OCI-LY3 (cell line): ENCODE data around the gene OPCML.

Experiments
- H2AFZ ChIP-seq: fragments of 200-600, 300-600 bp; shearing (Covaris generic); 2 replicates; pipeline ENCODE4 v1.6.0; 2014; ENCODE audit warnings: antibody characterized with exemption, low read depth, low read length
- H3K27ac ChIP-seq: fragments of 200-600, 300-600 bp; sonication (generic); 2 replicates; pipeline ENCODE4 v1.5.1; 2014; ENCODE audit warnings: mild to moderate bottlenecking, low read length, moderate library complexity, mixed read lengths
- H3K27me3 ChIP-seq: fragments of 200-600, 300-600 bp; sonication (generic); 2 replicates; pipeline ENCODE4 v1.6.1; 2014; ENCODE audit warnings: low read depth, low read length, mixed read lengths
- H3K36me3 ChIP-seq: fragments of 200-600, 300-600 bp; sonication (generic); replicated peaks from 2 replicates; pipeline ENCODE3; 2014; ENCODE audit warnings: low read depth, low read length, mixed read lengths
- H3K4me1 ChIP-seq: fragments of 300-600, 200-600 bp; sonication (generic); 2 replicates; pipeline ENCODE4 v1.6.1; 2014; ENCODE audit warnings: low read length, mixed read lengths
- H3K4me2 ChIP-seq: fragments of 200-600, 300-600 bp; sonication (generic); 2 replicates; pipeline ENCODE4 v1.6.1; 2014; ENCODE audit warnings: low read length, mixed read lengths
- H3K4me3 ChIP-seq: fragments of 300-600, 200-600 bp; sonication (generic); 2 replicates; pipeline ENCODE4 v1.5.1; 2014; ENCODE audit warnings: antibody characterized with exemption, mild to moderate bottlenecking, low read length, moderate library complexity
- H3K79me2 ChIP-seq: fragments of 300-600, 200-600 bp; shearing (Covaris generic); 2 replicates; pipeline ENCODE4 v1.6.1; 2014; ENCODE audit warnings: mild to moderate bottlenecking, low read length, mixed read lengths
- H3K9ac ChIP-seq: fragments of 300-600, 200-600 bp; shearing (Covaris generic); 2 replicates; pipeline ENCODE4 v1.6.0; 2014; ENCODE audit warnings: mild to moderate bottlenecking, low read length, moderate library complexity
- H3K9me3 ChIP-seq: fragments of 200-600, 300-600 bp; shearing (Covaris generic); 2 replicates; pipeline ENCODE4 v1.6.1; 2014; ENCODE audit warnings: low read length, mixed read lengths; ENCODE audit not compliant: insufficient read depth
- H4K20me1 ChIP-seq: fragments of 200-600, 300-600 bp; sonication (generic); 2 replicates; pipeline ENCODE4 v1.6.1; 2016; ENCODE audit warnings: low read length, mixed read lengths; ENCODE audit not compliant: insufficient read depth
- EZH2phosphoT487 ChIP-seq: fragments of 200-600 bp; shearing (Covaris generic); IDR thresholded peaks from 2 replicates; pipeline ENCODE4 v1.6.1; 2018; ENCODE audit warnings: antibody characterized with exemption, mixed run types, low read depth
- TF ChIP-seq, protein P1 (sequence below): fragments of 200-600, 300-600 bp; sonication (generic); IDR thresholded peaks from 2 replicates; pipeline ENCODE4 v1.5.1; 2014; ENCODE audit warnings: antibody characterized with exemption, low read length, low read depth

Gene OPCML

DNA sequence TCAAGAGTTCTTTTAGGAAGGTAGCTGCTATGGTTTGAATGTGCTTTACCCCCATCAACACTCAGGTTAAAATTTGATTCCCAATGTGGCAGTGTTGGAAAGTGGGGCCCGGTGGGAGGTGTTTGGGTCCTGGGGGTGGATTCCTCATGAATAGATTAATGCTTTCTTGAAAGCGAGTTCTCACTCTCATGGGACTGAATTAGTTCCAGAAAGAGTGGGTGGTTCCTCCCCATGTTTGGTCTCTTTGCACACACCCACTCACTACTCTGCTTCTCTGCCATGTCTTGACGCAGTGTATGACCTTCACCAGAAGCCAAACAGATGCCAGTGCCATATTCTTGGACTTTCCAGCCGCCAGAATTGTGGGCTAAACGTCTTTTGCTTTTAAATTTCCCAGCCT, 394.4 kb downstream of the OPCML start:
- Histone ChIP-seq H3K4me3 (no peak overlapping the region), H3K9ac (no peak overlapping the region), H3K36me3 (no peaks in the 10 kb centered on the region), H3K4me2 (no peak overlapping the region), H3K9me3 (no peaks in the 10 kb centered on the region), H3K79me2 (no peaks in the 10 kb centered on the region), H3K4me1 (no peaks in the 10 kb centered on the region), H2AFZ (no peak overlapping the region), H3K27ac (no peak overlapping the region), H3K27me3 (no peaks in the 10 kb centered on the region), H4K20me1 (no peaks in the 10 kb centered on the region)
- no peak for TF ChIP-seq EZH2phosphoT487
- TF ChIP-seq, protein P1, sequence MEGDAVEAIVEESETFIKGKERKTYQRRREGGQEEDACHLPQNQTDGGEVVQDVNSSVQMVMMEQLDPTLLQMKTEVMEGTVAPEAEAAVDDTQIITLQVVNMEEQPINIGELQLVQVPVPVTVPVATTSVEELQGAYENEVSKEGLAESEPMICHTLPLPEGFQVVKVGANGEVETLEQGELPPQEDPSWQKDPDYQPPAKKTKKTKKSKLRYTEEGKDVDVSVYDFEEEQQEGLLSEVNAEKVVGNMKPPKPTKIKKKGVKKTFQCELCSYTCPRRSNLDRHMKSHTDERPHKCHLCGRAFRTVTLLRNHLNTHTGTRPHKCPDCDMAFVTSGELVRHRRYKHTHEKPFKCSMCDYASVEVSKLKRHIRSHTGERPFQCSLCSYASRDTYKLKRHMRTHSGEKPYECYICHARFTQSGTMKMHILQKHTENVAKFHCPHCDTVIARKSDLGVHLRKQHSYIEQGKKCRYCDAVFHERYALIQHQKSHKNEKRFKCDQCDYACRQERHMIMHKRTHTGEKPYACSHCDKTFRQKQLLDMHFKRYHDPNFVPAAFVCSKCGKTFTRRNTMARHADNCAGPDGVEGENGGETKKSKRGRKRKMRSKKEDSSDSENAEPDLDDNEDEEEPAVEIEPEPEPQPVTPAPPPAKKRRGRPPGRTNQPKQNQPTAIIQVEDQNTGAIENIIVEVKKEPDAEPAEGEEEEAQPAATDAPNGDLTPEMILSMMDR = no peak

DNA sequence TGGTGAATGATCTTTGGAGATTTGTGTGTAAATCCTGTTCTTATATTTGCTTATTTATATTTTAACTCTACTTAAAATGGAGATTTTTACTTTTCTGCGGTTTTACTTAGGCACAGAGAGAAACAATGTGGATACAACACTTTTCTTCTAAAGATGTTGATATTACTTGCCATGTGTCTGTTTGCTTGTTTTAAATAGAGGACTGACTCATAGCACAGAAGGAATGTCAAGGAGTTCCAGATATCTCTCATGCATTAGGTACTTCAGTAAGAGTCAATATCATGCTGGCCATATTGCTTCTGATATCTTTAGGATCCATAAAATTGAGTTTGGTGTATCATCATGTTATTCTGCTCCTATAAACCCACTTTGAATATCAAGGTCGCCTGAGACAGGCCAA, 395.0 kb downstream of the OPCML start:
- Histone ChIP-seq H4K20me1 (no peaks in the 10 kb centered on the region), H3K79me2 (no peaks in the 10 kb centered on the region), H3K27me3 (peaks cover 1% of the 10 kb centered on the region; the same call in 1 of the 2 replicates), H2AFZ (no peak overlapping the region), H3K4me3 (no peak overlapping the region), H3K4me2 (no peak overlapping the region), H3K9ac (no peak overlapping the region), H3K4me1 (no peaks in the 10 kb centered on the region), H3K27ac (no peak overlapping the region), H3K36me3 (no peaks in the 10 kb centered on the region), H3K9me3 (no peaks in the 10 kb centered on the region)
- TF ChIP-seq EZH2phosphoT487 = no peak
- TF ChIP-seq, protein P1 = no peak

DNA sequence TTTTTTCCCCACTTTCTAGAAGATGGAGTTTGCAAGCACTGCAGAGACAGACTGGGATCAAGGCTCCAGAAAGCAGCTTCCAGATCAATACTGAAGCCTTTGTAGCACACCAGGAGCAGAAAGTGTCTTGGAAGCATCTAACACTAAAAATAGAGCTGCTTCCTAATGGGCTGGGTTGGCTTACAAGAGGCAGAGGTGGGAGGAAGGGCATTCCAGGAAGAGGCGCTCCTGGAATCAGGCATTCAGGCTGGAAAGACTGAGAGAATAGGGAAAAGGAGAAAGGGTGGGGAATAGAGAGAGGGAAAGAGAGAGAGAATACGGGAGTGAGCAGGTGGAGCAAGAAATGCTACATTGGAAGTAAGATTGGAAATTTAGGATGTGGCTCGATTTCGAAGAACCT, 395.9 kb downstream of the OPCML start:
- Histone ChIP-seq H3K9me3 (no peaks in the 10 kb centered on the region), H3K4me2 (no peak overlapping the region), H3K27me3 (peaks cover 4% of the 10 kb centered on the region; the same call in 1 of the 2 replicates), H3K36me3 (no peaks in the 10 kb centered on the region), H3K4me3 (no peak overlapping the region), H3K79me2 (no peaks in the 10 kb centered on the region), H4K20me1 (no peaks in the 10 kb centered on the region), H2AFZ (no peak overlapping the region), H3K9ac (no peak overlapping the region), H3K4me1 (no peaks in the 10 kb centered on the region), H3K27ac (no peak overlapping the region)
- TF ChIP-seq EZH2phosphoT487 = no peak
- TF ChIP-seq, protein P1 = no peak

DNA sequence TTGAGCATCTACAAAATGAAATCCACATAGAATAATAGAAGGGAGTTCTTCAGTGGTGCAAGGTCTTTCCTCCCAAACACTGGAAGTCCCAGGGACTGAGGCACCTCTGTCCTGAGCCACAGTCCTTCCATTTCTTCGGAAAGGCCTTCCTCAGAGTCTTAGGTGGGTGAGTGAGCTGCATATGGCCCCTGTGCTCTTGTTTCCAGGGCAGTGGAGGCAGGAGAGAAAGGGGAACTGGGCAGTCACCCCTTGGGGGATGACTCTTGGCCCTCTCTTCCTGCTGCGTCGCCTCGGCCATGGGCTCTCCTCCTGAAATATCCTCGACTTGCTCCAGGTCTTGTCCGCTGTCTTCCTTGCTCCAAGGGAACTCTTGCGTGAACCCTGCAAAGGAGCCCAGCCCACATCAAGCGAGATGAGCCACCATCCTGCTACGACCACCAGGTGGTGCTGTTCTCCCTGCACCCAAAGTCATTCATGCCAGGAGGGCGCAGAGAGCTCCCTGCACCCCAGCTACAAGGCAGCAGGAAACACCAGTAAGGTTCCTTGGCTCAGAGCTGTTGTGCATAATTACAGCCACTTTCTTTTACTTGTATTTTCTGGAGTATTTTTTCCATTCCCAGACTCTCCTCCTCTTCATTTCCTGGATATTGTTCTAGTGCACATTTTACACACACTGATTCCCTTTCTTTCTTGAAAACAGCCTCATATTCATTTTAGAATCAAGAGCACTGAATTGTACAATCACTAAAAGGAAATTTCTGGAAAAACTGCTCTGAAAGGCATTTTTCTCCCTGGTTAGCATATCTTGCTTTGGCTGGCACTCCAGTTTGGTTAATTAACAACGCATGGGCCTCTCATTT, 397.8 kb downstream of the OPCML start:
- Histone ChIP-seq H3K27me3 (peaks cover 11% of the 10 kb centered on the region; the same call in 1 of the 2 replicates), H3K79me2 (no peaks in the 10 kb centered on the region), H3K4me3 (no peak overlapping the region), H3K36me3 (no peaks in the 10 kb centered on the region), H3K4me1 (no peaks in the 10 kb centered on the region), H4K20me1 (no peaks in the 10 kb centered on the region), H3K27ac (no peak overlapping the region), H3K9ac (no peak overlapping the region), H3K9me3 (no peaks in the 10 kb centered on the region), H2AFZ (no peak overlapping the region), H3K4me2 (no peak overlapping the region)
- TF ChIP-seq EZH2phosphoT487 = no peak
- TF ChIP-seq, protein P1 = peak; percentile 83
